ENCODE results near the gene RERE.
"Not testable (repeated sequence)": the region's sequence is repeated elsewhere in the genome, so short reads cannot be mapped to it uniquely, and the experiment has no call there.

RERE gene

GRCh38 chr1:8464377-8464776 lies 353.1 kb downstream of the RERE start:
- no peak for DNase-seq

GRCh38 chr1:8463144-8463927 lies 354.1 kb downstream of the RERE start:
- DNase-seq: peak; percentile 39 to 47 (median 43)

- DNase-seq: no peak
Measured at GRCh38 chr1:8462371-8462892, 355.0 kb downstream of the RERE start.

GRCh38 chr1:8461351-8462110 lies 355.9 kb downstream of the RERE start:
- DNase-seq: no peak

- no peak for DNase-seq
Measured at GRCh38 chr1:8460784-8461183, 356.7 kb downstream of the RERE start.

GRCh38 chr1:8460132-8460544 lies 357.3 kb downstream of the RERE start:
- no peak for DNase-seq

- DNase-seq: no peak
Measured at GRCh38 chr1:8458607-8459006, 358.8 kb downstream of the RERE start.

- peak; percentile 10 to 39 (median 36) for DNase-seq
Measured at GRCh38 chr1:8457760-8458381, 359.6 kb downstream of the RERE start.

- DNase-seq: no peak
Measured at GRCh38 chr1:8456991-8457390, 360.4 kb downstream of the RERE start.

- no peak for DNase-seq
Measured at GRCh38 chr1:8456308-8456912, 361.0 kb downstream of the RERE start.

GRCh38 chr1:8455700-8456307 lies 361.6 kb downstream of the RERE start:
- DNase-seq: no peak

- DNase-seq: no peak
Measured at GRCh38 chr1:8450312-8450711, 367.1 kb downstream of the RERE start.

- DNase-seq: peak in 2 of 3 donors; percentile 17 to 27
Measured at GRCh38 chr1:8448911-8449661, 368.4 kb downstream of the RERE start.

GRCh38 chr1:8448505-8448904 lies 368.9 kb downstream of the RERE start:
- DNase-seq: not testable (repeated sequence)

GRCh38 chr1:8447616-8448150 lies 369.8 kb downstream of the RERE start:
- no peak for DNase-seq

GRCh38 chr1:8446119-8446518 lies 371.3 kb downstream of the RERE start:
- DNase-seq: not testable (repeated sequence)

GRCh38 chr1:8443558-8444194 lies 373.8 kb downstream of the RERE start:
- peak in 2 of 3 donors; percentile 29 to 41 for DNase-seq

GRCh38 chr1:8441426-8441825 lies 376.0 kb downstream of the RERE start:
- DNase-seq: no peak

- DNase-seq: peak; percentile 79 to 87 (median 84)
Measured at GRCh38 chr1:8439015-8439702, 378.3 kb downstream of the RERE start.

GRCh38 chr1:8438489-8438888 lies 379.0 kb downstream of the RERE start:
- no peak for DNase-seq

Data from suppressor macrophage treated with lipopolysaccharide for 1 hour (primary cell).